Upper lobe of left lung (tissue), 6 donors: Measurements from ENCODE around the gene RORB. TPM values are rescaled to one million over a fixed set of nuclear protein-coding genes. Genes with fewer than 3 reads are reported as not detected.
A peak's percentile ranks its signal among the peaks of the same experiment; 100 is the strongest.

Experiments used
- ATAC-seq, 2 donors: fragments of 200-7000 bp; cut with Tn5 transposase; one replicate each; pipeline ENCODE4 v1.9.1; 2022; ENCODE audit warnings: mild to moderate bottlenecking in 2 of 2, moderate library complexity in 2 of 2; ENCODE audit not compliant: low FRiP score in 2 of 2
- DNase-seq, 2 donors: peaks; one replicate each; pipeline ENCODE4 v3.0.0-alpha.2; 2019 to 2020
- H3K27ac ChIP-seq, 4 donors: fragments of 200-600 bp; sonication (generic); one replicate each; pipeline ENCODE4 v1.5.1; 2016 to 2019
- H3K27me3 ChIP-seq, 4 donors: fragments of 200-600 bp; sonication (generic); one replicate each; pipeline ENCODE4 v1.5.1; 2017 to 2019
- H3K36me3 ChIP-seq, 4 donors: fragments of 200-600 bp; sonication (generic); one replicate each; pipeline ENCODE4 v1.5.1; 2016 to 2019
- H3K4me1 ChIP-seq, 4 donors: fragments of 200-600 bp; sonication (generic); one replicate each; pipeline ENCODE4 v1.5.1; 2018 to 2019
- H3K4me3 ChIP-seq, 4 donors: fragments of 200-600 bp; sonication (generic); one replicate each; pipeline ENCODE4 v1.5.1; 2017 to 2019; ENCODE audit warnings: mild to moderate bottlenecking in 2 of 4, moderate library complexity in 1 of 4
- H3K9me3 ChIP-seq, 4 donors: fragments of 200-600 bp; sonication (generic); one replicate each; pipeline ENCODE4 v1.5.1; 2018 to 2019
- EP300 ChIP-seq, 4 donors: sonication (generic); formaldehyde crosslinking; IDR thresholded peaks; one replicate each; pipeline ENCODE4 v1.5.1; 2017; ENCODE audit warnings: antibody characterized with exemption in 4 of 4, control low read depth in 2 of 4
- POLR2A ChIP-seq, 4 donors: fragments of 450-650 bp; IDR thresholded peaks; one replicate each; pipeline ENCODE4 v1.5.1; 2016 to 2017; ENCODE audit warnings: antibody characterized with exemption in 4 of 4, mild to moderate bottlenecking in 2 of 4
- POLR2AphosphoS5 ChIP-seq, 2 donors: sonication (generic); formaldehyde crosslinking; IDR thresholded peaks; one replicate each; pipeline ENCODE4 v1.5.1; 2017; ENCODE audit warnings: antibody characterized with exemption in 2 of 2
- WGBS, 2 donors: methylation state at CpG; one replicate each; pipeline ENCODE4 v1.1.5; 2017 to 2018; 5-methylcytosine and 5-hydroxymethylcytosine counted together
- total RNA-seq, 6 donors: library from RNA; depleted of rRNA in 4 of 6; stranded (reverse); fragments of >200 nt in 4 of 6; gene quantifications; one replicate each; pipeline versions ENCODE4 v1.1.0 to v1.2.1, GENCODE V29; 2016 to 2021
- TF ChIP-seq, protein P1 (sequence below), 6 experiments: fragments of 450-650 bp in 4 of 6; fragments of 200-600 bp in 2 of 6; sonication (generic) in 2 of 6; IDR thresholded peaks; one replicate each; pipeline ENCODE4 v1.5.1; 2016 to 2019; ENCODE audit warnings: antibody characterized with exemption in 6 of 6
- donor health status: DM: no; HTN: no; CAD: no; lungs with moderate emphysema.
- donor health status: DM: no; HTN: yes; CAD: no; lungs with severe emphysema.

Gene RORB
- total RNA-seq, 6 donors from 2014 or later, result 0.78 to 4.0 (median 2.2) TPM

- TF ChIP-seq POLR2A (IDR thresholded peaks at IDR 0.05) (no peak), EP300 (IDR thresholded peaks at IDR 0.05) (peak in 2 of 4 donors; percentile 40 to 79)
- WGBS, 2 donors, result 25 to 49% methylated on average over 1 of the region's 1 CpG
Measured at GRCh38 chr9:74463825-74464224, 33.3 kb upstream of the RORB start.

GRCh38 chr9:74478606-74479005 lies 18.5 kb upstream of the RORB start:
- no peak overlapping the region for H3K4me3 ChIP-seq
- WGBS, 2 donors, result 88 to 90% methylated on average over 6 of the region's 6 CpGs

More at GRCh38 chr9:74463825-74464224, 33.3 kb upstream of the RORB start:
- ATAC-seq (no peak), DNase-seq (no peak)
- no peaks in the 10 kb centered on the region for H3K36me3 ChIP-seq
- no peak overlapping the region for H3K4me3 ChIP-seq
- no peaks in the 10 kb centered on the region for H3K9me3 ChIP-seq
- no peak overlapping the region for H3K27ac ChIP-seq
- no peaks in the 10 kb centered on the region for H3K27me3 ChIP-seq
- H3K4me1 ChIP-seq, result peaks cover 0 to 4% (median 0%) of the 10 kb centered on the region in 4 donors

DNA sequence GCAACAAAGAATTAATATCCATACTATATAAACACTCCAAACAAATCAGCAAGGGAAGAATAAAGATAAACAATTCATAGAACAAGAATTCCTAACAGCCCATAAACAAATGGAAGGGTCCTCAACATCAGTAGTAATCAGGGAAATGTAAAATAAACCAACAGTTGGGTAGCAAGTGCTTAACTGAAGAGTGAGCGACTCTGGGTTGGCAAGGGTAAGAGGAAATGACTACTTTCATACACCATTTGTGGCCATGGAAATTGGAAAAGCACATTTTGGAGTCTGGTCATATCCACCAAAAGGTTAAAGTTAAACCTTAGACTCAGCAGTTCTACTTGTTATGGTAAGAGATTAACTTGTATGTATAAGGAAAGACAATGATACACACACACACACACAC lies 17.4 kb upstream of the RORB start:
- DNase-seq (no peak), ATAC-seq (no peak)
- WGBS, 2 donors, result 24 to 68% methylated on average over 1 of the region's 1 CpG
- Histone ChIP-seq H3K4me1 (no peaks in the 10 kb centered on the region), H3K27me3 (no peaks in the 10 kb centered on the region), H3K9me3 (no peaks in the 10 kb centered on the region), H3K36me3 (no peaks in the 10 kb centered on the region), H3K27ac (no peak overlapping the region), H3K4me3 (no peak overlapping the region)
- TF ChIP-seq POLR2AphosphoS5 (IDR thresholded peaks at IDR 0.05), result no peak
- TF ChIP-seq EP300 (IDR thresholded peaks at IDR 0.05), result no peak
- TF ChIP-seq POLR2A (IDR thresholded peaks at IDR 0.05), result no peak
- TF ChIP-seq, protein P1, sequence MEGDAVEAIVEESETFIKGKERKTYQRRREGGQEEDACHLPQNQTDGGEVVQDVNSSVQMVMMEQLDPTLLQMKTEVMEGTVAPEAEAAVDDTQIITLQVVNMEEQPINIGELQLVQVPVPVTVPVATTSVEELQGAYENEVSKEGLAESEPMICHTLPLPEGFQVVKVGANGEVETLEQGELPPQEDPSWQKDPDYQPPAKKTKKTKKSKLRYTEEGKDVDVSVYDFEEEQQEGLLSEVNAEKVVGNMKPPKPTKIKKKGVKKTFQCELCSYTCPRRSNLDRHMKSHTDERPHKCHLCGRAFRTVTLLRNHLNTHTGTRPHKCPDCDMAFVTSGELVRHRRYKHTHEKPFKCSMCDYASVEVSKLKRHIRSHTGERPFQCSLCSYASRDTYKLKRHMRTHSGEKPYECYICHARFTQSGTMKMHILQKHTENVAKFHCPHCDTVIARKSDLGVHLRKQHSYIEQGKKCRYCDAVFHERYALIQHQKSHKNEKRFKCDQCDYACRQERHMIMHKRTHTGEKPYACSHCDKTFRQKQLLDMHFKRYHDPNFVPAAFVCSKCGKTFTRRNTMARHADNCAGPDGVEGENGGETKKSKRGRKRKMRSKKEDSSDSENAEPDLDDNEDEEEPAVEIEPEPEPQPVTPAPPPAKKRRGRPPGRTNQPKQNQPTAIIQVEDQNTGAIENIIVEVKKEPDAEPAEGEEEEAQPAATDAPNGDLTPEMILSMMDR (IDR thresholded peaks at IDR 0.05), result no peak

More at GRCh38 chr9:74478606-74479005, 18.5 kb upstream of the RORB start:
- Histone ChIP-seq H3K36me3 (no peaks in the 10 kb centered on the region), H3K27ac (no peak overlapping the region), H3K4me1 (no peaks in the 10 kb centered on the region), H3K27me3 (no peaks in the 10 kb centered on the region), H3K9me3 (no peaks in the 10 kb centered on the region)
- ATAC-seq (no peak), DNase-seq (no peak)
- TF ChIP-seq, protein P1 (IDR thresholded peaks at IDR 0.05), result no peak
- TF ChIP-seq POLR2AphosphoS5 (IDR thresholded peaks at IDR 0.05) (no peak), POLR2A (IDR thresholded peaks at IDR 0.05) (no peak), EP300 (IDR thresholded peaks at IDR 0.05) (no peak)

GRCh38 chr9:74487395-74487794 lies 9.7 kb upstream of the RORB start:
- Histone ChIP-seq H3K27ac (no peak overlapping the region), H3K27me3 (no peaks in the 10 kb centered on the region), H3K36me3 (no peaks in the 10 kb centered on the region), H3K4me3 (no peak overlapping the region), H3K4me1 (no peaks in the 10 kb centered on the region), H3K9me3 (no peaks in the 10 kb centered on the region)
- DNase-seq (no peak), ATAC-seq (no peak)
- TF ChIP-seq EP300 (IDR thresholded peaks at IDR 0.05) (no peak), POLR2AphosphoS5 (IDR thresholded peaks at IDR 0.05) (no peak), POLR2A (IDR thresholded peaks at IDR 0.05) (no peak)
- TF ChIP-seq, protein P1 (IDR thresholded peaks at IDR 0.05), result no peak
- WGBS, 2 donors, result 94 to 97% methylated on average over 1 of the region's 1 CpG

- DNase-seq (no peak), ATAC-seq (no peak)
- H3K9me3 ChIP-seq, result no peaks in the 10 kb centered on the region
- no peak overlapping the region for H3K4me3 ChIP-seq
- H3K4me1 ChIP-seq, result peaks cover 6 to 21% (median 12%) of the 10 kb centered on the region in 4 donors
- TF ChIP-seq, protein P1 (IDR thresholded peaks at IDR 0.05), result no peak
- no peak for TF ChIP-seq EP300 (IDR thresholded peaks at IDR 0.05)
- no peak for TF ChIP-seq POLR2AphosphoS5 (IDR thresholded peaks at IDR 0.05)
- TF ChIP-seq POLR2A (IDR thresholded peaks at IDR 0.05), result no peak
- no peak overlapping the region for H3K27ac ChIP-seq
- H3K27me3 ChIP-seq, result peaks cover 0 to 9% (median 4%) of the 10 kb centered on the region in 4 donors
- no peaks in the 10 kb centered on the region for H3K36me3 ChIP-seq
- WGBS, 2 donors, result 42 to 44% methylated on average over 2 of the region's 2 CpGs
Measured at GRCh38 chr9:74493512-74493911, 3.6 kb upstream of the RORB start.
